SK-N-SH treated with all-trans-retinoic acid at 6 μM for 48 hours (cell line): Measurements from ENCODE around the gene GLYR1.

Experiments used
- ATAC-seq: fragments of 200-7000 bp; cut with Tn5 transposase; 3 replicates; pipeline ENCODE4 v1.9.1; 2020; ENCODE audit warnings: mild to moderate bottlenecking, moderate library complexity
- ARNTL ChIP-seq: fragments of 450-650 bp; formaldehyde crosslinking; IDR thresholded peaks from 2 replicates; pipeline ENCODE4 v1.5.0; 2020; ENCODE audit warnings: low read depth, mild to moderate bottlenecking, moderate library complexity, borderline replicate concordance
- BACH2 ChIP-seq: fragments of 250-450 bp; sonication (Bioruptor Pico); IDR thresholded peaks from 2 replicates; pipeline ENCODE4 v1.9.0; 2021; ENCODE audit warnings: mild to moderate bottlenecking, borderline replicate concordance
- CREB5 ChIP-seq: fragments of 250-450 bp; sonication (Bioruptor Pico); IDR thresholded peaks from 2 replicates; pipeline ENCODE4 v1.5.1; 2020; ENCODE audit warnings: low read depth, mild to moderate bottlenecking, moderate library complexity
- ESRRG ChIP-seq: fragments of 250-450 bp; sonication (Bioruptor Pico); IDR thresholded peaks from 2 replicates; pipeline ENCODE4 v1.6.1; 2021; ENCODE audit warnings: mild to moderate bottlenecking
- GLIS3 ChIP-seq: fragments of 250-450 bp; sonication (Bioruptor Pico); IDR thresholded peaks from 2 replicates; pipeline ENCODE4 v1.5.0; 2020; ENCODE audit warnings: mild to moderate bottlenecking, moderate library complexity
- ISL1 ChIP-seq: fragments of 250-450 bp; sonication (Bioruptor Pico); IDR thresholded peaks from 2 replicates; pipeline ENCODE4 v2.1.2; 2022; ENCODE audit warnings: mild to moderate bottlenecking, moderate library complexity
- OSR1 ChIP-seq: fragments of 250-450 bp; sonication (Bioruptor Pico); IDR thresholded peaks from 2 replicates; pipeline ENCODE4 v1.8.0; 2022; ENCODE audit warnings: moderate library complexity, mild to moderate bottlenecking, inconsistent platforms
- PATZ1 ChIP-seq: fragments of 250-450 bp; sonication (Bioruptor Pico); IDR thresholded peaks from 2 replicates; pipeline ENCODE4 v1.8.0; 2020; ENCODE audit warnings: mild to moderate bottlenecking, moderate library complexity, borderline replicate concordance
- POU6F1 ChIP-seq: fragments of 250-450 bp; sonication (Bioruptor Pico); IDR thresholded peaks from 2 replicates; pipeline ENCODE4 v1.8.0; 2021; ENCODE audit warnings: low read depth, mild to moderate bottlenecking, moderate library complexity, borderline replicate concordance
- PPARA ChIP-seq: fragments of 250-450 bp; sonication (Bioruptor Pico); IDR thresholded peaks from 2 replicates; pipeline ENCODE4 v1.5.0; 2020; ENCODE audit warnings: mild to moderate bottlenecking, borderline replicate concordance
- RARB ChIP-seq: fragments of 250-450 bp; sonication (Bioruptor Pico); IDR thresholded peaks from 2 replicates; pipeline ENCODE4 v1.8.0; 2021; ENCODE audit warnings: mild to moderate bottlenecking, moderate library complexity
- SNAI2 ChIP-seq: fragments of 250-450 bp; sonication (Bioruptor Pico); IDR thresholded peaks from 2 replicates; pipeline ENCODE4 v1.5.0; 2020; ENCODE audit warnings: mild to moderate bottlenecking, moderate library complexity
- TCF4 ChIP-seq: fragments of 250-450 bp; sonication (Bioruptor Pico); IDR thresholded peaks from 2 replicates; pipeline ENCODE4 v1.8.0; 2021; ENCODE audit warnings: mild to moderate bottlenecking, moderate library complexity, borderline replicate concordance
- TOX ChIP-seq: fragments of 250-450 bp; sonication (Bioruptor Pico); IDR thresholded peaks from 2 replicates; pipeline ENCODE4 v1.8.0; 2021; ENCODE audit warnings: mild to moderate bottlenecking, moderate library complexity, borderline replicate concordance
- TSHZ2 ChIP-seq: fragments of 250-450 bp; sonication (Bioruptor Pico); IDR thresholded peaks from 2 replicates; pipeline ENCODE4 v1.5.0; 2020; ENCODE audit warnings: mild to moderate bottlenecking, moderate library complexity
- ZC3H10 ChIP-seq: fragments of 250-450 bp; sonication (Bioruptor Pico); IDR thresholded peaks from 2 replicates; pipeline ENCODE4 v1.5.1; 2021; ENCODE audit warnings: mild to moderate bottlenecking, moderate library complexity
- ZFP3 ChIP-seq: fragments of 250-450 bp; sonication (Bioruptor Pico); IDR thresholded peaks from 2 replicates; pipeline ENCODE4 v1.5.0; 2020; ENCODE audit warnings: mild to moderate bottlenecking, moderate library complexity
- ZNF8 ChIP-seq: fragments of 450-650 bp; formaldehyde crosslinking; IDR thresholded peaks from 2 replicates; pipeline ENCODE4 v1.5.0; 2020; ENCODE audit warnings: mild to moderate bottlenecking, moderate library complexity
- TF ChIP-seq, protein P1 (sequence below): fragments of 250-450 bp; sonication (Bioruptor Pico); IDR thresholded peaks from 2 replicates; pipeline ENCODE4 v1.5.1; 2021; ENCODE audit warnings: mild to moderate bottlenecking, moderate library complexity

Gene GLYR1

DNA sequence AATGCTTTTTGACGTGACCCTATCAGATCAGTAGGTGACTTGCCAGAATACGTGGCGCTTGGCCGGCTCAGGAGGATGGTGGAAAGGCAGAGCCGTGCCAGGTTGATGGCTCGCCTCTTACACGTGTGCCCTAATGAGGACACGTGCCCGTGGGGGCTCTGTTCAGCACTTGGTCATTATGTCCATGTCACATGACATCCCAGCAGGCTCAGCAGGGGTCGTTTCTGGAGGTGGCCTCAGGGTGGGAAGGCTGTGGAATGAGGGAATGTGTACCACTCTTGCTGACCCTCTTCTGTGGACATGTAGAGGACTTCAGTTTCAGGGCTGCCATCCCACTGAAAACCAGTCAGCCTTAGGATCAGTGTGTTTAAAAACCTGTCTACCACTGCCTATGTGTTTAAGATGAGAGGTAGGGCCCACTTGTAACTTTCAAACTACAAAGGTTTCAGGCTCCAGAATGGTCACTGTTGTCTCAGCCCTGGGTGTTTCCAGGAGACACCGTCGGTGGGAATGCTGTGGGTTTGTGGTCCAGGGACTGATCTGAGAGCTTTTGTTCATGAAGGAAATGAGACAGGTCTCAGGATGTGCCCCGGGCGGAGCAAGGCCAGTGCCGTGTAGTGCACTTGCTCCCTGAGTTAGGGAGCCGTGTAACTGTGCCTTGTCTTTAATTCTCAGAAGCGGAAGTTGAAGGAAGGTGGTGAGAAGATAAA is 12.3 kb upstream of the GLYR1 start:
- no peak; the same call in 2 of the 3 replicates for ATAC-seq
- TF ChIP-seq ARNTL (CRISPR knock-in tag) (no peak), ZNF8 (CRISPR knock-in tag) (no peak), ISL1 (CRISPR knock-in tag) (no peak), GLIS3 (CRISPR knock-in tag) (no peak)

DNA sequence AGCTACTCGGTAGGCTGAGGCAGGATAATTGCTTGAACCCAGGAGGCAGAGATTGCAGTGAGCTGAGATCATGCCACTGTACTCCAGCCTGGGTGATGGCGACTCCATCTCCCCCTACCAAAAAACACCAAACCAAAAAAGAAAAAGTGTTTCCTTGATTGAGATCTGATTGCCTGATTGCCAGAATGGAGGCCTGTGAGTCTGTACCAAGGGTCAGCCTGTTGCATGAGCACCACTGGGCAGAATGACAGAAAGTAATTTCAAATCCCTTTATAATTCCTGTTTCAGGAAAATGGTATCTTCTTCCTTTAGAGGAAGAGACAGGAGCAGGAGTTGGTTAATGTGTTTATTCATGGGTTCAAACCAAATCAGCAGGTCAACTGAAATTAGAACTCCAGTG is 8.7 kb upstream of the GLYR1 start:
- no peak for ATAC-seq

GRCh38 chr16:4855371-4855770 is 8.3 kb upstream of the GLYR1 start:
- no peak for ATAC-seq
- TF ChIP-seq ESRRG (CRISPR knock-in tag) = no peak
- no peak for TF ChIP-seq RARB
- no peak for TF ChIP-seq ZC3H10 (CRISPR knock-in tag)
- TF ChIP-seq, protein P1, sequence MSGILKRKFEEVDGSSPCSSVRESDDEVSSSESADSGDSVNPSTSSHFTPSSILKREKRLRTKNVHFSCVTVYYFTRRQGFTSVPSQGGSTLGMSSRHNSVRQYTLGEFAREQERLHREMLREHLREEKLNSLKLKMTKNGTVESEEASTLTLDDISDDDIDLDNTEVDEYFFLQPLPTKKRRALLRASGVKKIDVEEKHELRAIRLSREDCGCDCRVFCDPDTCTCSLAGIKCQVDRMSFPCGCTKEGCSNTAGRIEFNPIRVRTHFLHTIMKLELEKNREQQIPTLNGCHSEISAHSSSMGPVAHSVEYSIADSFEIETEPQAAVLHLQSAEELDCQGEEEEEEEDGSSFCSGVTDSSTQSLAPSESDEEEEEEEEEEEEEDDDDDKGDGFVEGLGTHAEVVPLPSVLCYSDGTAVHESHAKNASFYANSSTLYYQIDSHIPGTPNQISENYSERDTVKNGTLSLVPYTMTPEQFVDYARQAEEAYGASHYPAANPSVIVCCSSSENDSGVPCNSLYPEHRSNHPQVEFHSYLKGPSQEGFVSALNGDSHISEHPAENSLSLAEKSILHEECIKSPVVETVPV (CRISPR knock-in tag) = no peak
- no peak for TF ChIP-seq SNAI2 (CRISPR knock-in tag)

More for the DNA sequence above, 8.7 kb upstream of the GLYR1 start:
- TF ChIP-seq CREB5 (CRISPR knock-in tag) (no peak), OSR1 (CRISPR knock-in tag) (no peak), ISL1 (CRISPR knock-in tag) (no peak), ARNTL (CRISPR knock-in tag) (no peak), POU6F1 (no peak), ZFP3 (CRISPR knock-in tag) (no peak), SNAI2 (CRISPR knock-in tag) (no peak), TCF4 (CRISPR knock-in tag) (no peak), TSHZ2 (CRISPR knock-in tag) (no peak), BACH2 (CRISPR knock-in tag) (no peak)

DNA sequence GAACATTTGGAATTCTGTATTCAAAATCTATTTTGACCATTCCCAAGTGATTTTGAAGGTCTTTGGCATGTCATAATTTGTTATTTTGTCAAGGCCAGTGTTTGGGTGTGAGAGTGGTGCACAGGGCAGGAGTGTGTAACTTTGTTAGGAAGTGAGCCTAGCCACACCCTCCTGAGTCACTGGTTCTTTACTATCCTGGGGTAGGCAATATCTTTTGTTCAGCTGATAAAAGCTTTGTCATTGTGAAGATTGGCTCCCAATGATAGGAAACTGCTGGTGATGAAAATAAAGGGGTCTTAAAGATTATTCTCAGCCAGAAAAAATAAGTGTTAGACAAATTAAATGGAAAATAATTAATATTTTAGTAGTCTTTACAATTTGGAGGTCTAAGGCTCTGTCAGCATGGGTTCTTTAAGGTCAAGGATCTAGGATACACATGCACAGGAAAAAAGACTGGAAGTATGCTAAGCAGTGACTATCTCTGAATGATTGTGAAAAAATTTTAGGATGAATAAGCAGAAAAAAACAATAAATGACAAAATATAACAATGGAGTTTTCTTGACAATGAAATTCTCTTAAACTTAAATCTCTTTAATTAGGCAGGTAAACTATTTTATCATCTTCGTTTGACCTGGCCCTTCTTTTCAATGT is 5.3 kb upstream of the GLYR1 start:
- no peak for TF ChIP-seq TCF4 (CRISPR knock-in tag)
- TF ChIP-seq ZNF8 (CRISPR knock-in tag) = no peak
- no peak for TF ChIP-seq PATZ1 (CRISPR knock-in tag)
- TF ChIP-seq CREB5 (CRISPR knock-in tag) = no peak
- TF ChIP-seq PPARA = no peak
- TF ChIP-seq TOX = no peak
- TF ChIP-seq SNAI2 (CRISPR knock-in tag) = no peak
- no peak for TF ChIP-seq OSR1 (CRISPR knock-in tag)
- no peak for TF ChIP-seq ZFP3 (CRISPR knock-in tag)
- ATAC-seq = no peak
